Measurements from ENCODE around the gene PTPRG. TPM values are rescaled to one million over a fixed set of nuclear protein-coding genes. Genes with fewer than 3 reads are reported as not detected.
"Not testable (repeated sequence)": the region's sequence is repeated elsewhere in the genome, so short reads cannot be mapped to it uniquely, and the experiment has no call there.

The PTPRG gene
- total and polyA plus RNA-seq, 2 of the 13 experiments (the other 11 are each of a cell fraction or from before 2014, with no cell fraction given): 8.0 to 25.3 TPM

DNA sequence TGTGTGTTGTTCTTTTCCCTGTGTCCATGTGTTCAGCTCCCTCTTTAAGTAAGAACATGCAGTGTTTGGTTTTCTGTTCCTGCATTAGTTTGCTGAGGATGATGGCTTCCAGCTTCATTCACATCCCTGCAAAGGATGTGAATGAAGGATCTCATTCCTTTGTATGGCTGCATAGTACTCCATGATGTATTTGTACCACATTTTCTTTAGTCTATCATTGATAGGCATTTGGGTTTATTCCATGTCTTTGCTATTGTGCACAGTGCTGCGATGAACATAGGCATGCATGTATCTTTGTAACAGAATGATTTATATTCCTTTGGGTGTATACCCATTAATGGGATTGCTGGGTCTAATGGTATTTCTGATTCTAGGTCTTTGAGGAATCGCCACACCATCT is 199.4 kb downstream of the PTPRG start:
- H3K9ac ChIP-seq (ENCODE audit: insufficient read depth, low read depth, low read length); FAIRE-seq; H3K36me3 ChIP-seq (replicated peaks in 1 of 2; ENCODE audit: control insufficient read depth in 1 of 2, insufficient read depth in 2 of 2, low read length in 2 of 2); H3K27me3 ChIP-seq (ENCODE audit: control insufficient read depth in 1 of 2, insufficient read depth in 2 of 2, low read length in 2 of 2); in situ Hi-C loops (cut with HindIII; ENCODE audit: extremely low pct_ligation_motif_present, low pct_unique_long_range_greater_than_20kb); DNase-seq (ENCODE audit: low spot score); H3K4me1 ChIP-seq (ENCODE audit: insufficient read depth, low read length); BruUV-seq (replicated peaks); H3K4me3 ChIP-seq (replicated peaks in 1 of 3; ENCODE audit: insufficient read depth in 1 of 3, low read depth in 2 of 3, low read length in 3 of 3); H3K79me2 ChIP-seq (ENCODE audit: insufficient read depth, low read length); intact Hi-C loops (cut with micrococcal nuclease; ENCODE audit: unreplicated experiment); POLR2A ChIA-PET; H3K4me2 ChIP-seq (ENCODE audit: low read depth, low read length); CTCF ChIA-PET (ENCODE audit: low intra/inter-chr PET ratio, low total read pairs); H2AFZ ChIP-seq (ENCODE audit: low read length); ATAC-seq; H4K20me1 ChIP-seq (ENCODE audit: insufficient read depth, low read length); H3K9me3 ChIP-seq (ENCODE audit: low read length); H3K27ac ChIP-seq (ENCODE audit: extremely low read length, insufficient read depth, low read length): not testable (repeated sequence)
- 98% methylated on average over 2 of the region's 2 CpGs for WGBS (ENCODE audit: low lambda C conversion rate)

DNA sequence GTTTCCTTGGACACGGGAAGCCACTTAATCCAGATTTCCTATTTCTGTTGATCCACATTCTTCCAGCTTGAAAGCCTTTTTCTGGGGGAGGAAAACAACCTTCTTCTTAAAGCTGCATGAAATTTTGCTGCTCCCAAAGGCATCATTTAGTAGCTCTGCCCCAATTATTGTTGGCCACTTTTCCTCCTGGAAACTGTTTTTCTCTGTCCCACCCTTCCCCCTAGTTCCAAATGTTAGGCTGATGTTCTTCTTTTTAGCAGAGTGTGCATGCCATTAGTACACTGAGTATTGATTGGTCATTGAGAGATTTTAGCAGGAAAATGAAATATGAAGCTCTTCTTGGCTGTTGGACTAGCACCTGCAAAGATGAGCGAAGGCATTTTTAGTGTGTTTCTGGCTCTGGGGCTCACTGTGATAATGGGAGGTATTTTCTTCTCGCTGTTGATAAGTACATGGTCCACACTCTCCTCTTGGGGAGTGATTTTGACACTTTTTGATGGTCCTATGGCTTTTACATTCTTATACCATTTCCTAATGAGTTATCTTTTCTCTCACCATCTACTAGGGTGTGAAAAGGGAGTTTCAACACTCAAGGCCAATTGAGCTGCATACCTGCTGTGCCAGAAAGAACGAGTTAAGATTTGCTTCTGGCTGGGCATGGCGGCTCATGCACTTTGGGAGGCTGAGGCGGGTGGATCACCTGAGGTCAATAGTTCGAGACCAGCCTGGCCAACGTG is 200.5 kb downstream of the PTPRG start:
- no peak for ATAC-seq
- in situ Hi-C loops (cut with HindIII; ENCODE audit: extremely low pct_ligation_motif_present, low pct_unique_long_range_greater_than_20kb): no loop called here
- Histone ChIP-seq H4K20me1 (ENCODE audit: insufficient read depth, low read length) (no peaks in the 10 kb centered on the region; the same call in 1 of the 2 replicates), H3K36me3 (replicated peaks in 1 of 2; ENCODE audit: control insufficient read depth in 1 of 2, insufficient read depth in 2 of 2, low read length in 2 of 2) (no peaks in the 10 kb centered on the region), H3K4me2 (ENCODE audit: low read depth, low read length) (no peak overlapping the region), H3K4me1 (ENCODE audit: insufficient read depth, low read length) (no peaks in the 10 kb centered on the region), H3K27ac (ENCODE audit: extremely low read length, insufficient read depth, low read length) (no peak overlapping the region), H3K9ac (ENCODE audit: insufficient read depth, low read depth, low read length) (no peak overlapping the region), H3K9me3 (ENCODE audit: low read length) (no peaks in the 10 kb centered on the region), H3K79me2 (ENCODE audit: insufficient read depth, low read length) (peaks cover 2% of the 10 kb centered on the region), H3K27me3 (ENCODE audit: control insufficient read depth in 1 of 2, insufficient read depth in 2 of 2, low read length in 2 of 2) (no peaks in the 10 kb centered on the region), H2AFZ (ENCODE audit: low read length) (no peak overlapping the region), H3K4me3 (replicated peaks in 1 of 3; ENCODE audit: insufficient read depth in 1 of 3, low read depth in 2 of 3, low read length in 3 of 3) (no peak overlapping the region)
- ChIA-PET POLR2A (no interaction called here), CTCF (ENCODE audit: low intra/inter-chr PET ratio, low total read pairs) (no interaction called here)
- no peak for DNase-seq (ENCODE audit: low spot score)
- 93% methylated on average over 7 of the region's 8 CpGs for WGBS (ENCODE audit: low lambda C conversion rate)
- no peak for FAIRE-seq
- no TSS peak for BruUV-seq (replicated peaks)
- intact Hi-C loops (cut with micrococcal nuclease; ENCODE audit: unreplicated experiment): no loop called here
- TF ChIP-seq, protein P1, sequence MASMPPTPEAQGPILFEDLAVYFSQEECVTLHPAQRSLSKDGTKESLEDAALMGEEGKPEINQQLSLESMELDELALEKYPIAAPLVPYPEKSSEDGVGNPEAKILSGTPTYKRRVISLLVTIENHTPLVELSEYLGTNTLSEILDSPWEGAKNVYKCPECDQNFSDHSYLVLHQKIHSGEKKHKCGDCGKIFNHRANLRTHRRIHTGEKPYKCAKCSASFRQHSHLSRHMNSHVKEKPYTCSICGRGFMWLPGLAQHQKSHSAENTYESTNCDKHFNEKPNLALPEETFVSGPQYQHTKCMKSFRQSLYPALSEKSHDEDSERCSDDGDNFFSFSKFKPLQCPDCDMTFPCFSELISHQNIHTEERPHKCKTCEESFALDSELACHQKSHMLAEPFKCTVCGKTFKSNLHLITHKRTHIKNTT (CRISPR knock-in tag; IDR thresholded peaks at IDR 0.05): no peak
- TF ChIP-seq ZNF510 (CRISPR knock-in tag; IDR thresholded peaks at IDR 0.05; ENCODE audit: low read depth): no peak
- no peak for TF ChIP-seq KLF11 (CRISPR knock-in tag; IDR thresholded peaks at IDR 0.05)
- no peak for TF ChIP-seq SMC3 (IDR thresholded peaks at IDR 0.05; ENCODE audit: low read length)
- TF ChIP-seq, protein P2, sequence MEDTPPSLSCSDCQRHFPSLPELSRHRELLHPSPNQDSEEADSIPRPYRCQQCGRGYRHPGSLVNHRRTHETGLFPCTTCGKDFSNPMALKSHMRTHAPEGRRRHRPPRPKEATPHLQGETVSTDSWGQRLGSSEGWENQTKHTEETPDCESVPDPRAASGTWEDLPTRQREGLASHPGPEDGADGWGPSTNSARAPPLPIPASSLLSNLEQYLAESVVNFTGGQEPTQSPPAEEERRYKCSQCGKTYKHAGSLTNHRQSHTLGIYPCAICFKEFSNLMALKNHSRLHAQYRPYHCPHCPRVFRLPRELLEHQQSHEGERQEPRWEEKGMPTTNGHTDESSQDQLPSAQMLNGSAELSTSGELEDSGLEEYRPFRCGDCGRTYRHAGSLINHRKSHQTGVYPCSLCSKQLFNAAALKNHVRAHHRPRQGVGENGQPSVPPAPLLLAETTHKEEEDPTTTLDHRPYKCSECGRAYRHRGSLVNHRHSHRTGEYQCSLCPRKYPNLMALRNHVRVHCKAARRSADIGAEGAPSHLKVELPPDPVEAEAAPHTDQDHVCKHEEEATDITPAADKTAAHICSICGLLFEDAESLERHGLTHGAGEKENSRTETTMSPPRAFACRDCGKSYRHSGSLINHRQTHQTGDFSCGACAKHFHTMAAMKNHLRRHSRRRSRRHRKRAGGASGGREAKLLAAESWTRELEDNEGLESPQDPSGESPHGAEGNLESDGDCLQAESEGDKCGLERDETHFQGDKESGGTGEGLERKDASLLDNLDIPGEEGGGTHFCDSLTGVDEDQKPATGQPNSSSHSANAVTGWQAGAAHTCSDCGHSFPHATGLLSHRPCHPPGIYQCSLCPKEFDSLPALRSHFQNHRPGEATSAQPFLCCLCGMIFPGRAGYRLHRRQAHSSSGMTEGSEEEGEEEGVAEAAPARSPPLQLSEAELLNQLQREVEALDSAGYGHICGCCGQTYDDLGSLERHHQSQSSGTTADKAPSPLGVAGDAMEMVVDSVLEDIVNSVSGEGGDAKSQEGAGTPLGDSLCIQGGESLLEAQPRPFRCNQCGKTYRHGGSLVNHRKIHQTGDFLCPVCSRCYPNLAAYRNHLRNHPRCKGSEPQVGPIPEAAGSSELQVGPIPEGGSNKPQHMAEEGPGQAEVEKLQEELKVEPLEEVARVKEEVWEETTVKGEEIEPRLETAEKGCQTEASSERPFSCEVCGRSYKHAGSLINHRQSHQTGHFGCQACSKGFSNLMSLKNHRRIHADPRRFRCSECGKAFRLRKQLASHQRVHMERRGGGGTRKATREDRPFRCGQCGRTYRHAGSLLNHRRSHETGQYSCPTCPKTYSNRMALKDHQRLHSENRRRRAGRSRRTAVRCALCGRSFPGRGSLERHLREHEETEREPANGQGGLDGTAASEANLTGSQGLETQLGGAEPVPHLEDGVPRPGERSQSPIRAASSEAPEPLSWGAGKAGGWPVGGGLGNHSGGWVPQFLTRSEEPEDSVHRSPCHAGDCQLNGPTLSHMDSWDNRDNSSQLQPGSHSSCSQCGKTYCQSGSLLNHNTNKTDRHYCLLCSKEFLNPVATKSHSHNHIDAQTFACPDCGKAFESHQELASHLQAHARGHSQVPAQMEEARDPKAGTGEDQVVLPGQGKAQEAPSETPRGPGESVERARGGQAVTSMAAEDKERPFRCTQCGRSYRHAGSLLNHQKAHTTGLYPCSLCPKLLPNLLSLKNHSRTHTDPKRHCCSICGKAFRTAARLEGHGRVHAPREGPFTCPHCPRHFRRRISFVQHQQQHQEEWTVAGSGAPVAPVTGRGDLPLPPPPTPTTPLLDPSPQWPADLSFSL (CRISPR knock-in tag; IDR thresholded peaks at IDR 0.05): no peak
- no peak for TF ChIP-seq TCF7 (IDR thresholded peaks at IDR 0.05; ENCODE audit: low read depth)
- no peak for TF ChIP-seq ZNF841 (CRISPR knock-in tag; IDR thresholded peaks at IDR 0.05; ENCODE audit: borderline replicate concordance)
- TF ChIP-seq MTF1 (CRISPR knock-in tag; IDR thresholded peaks at IDR 0.05): no peak
- TF ChIP-seq, protein P3, sequence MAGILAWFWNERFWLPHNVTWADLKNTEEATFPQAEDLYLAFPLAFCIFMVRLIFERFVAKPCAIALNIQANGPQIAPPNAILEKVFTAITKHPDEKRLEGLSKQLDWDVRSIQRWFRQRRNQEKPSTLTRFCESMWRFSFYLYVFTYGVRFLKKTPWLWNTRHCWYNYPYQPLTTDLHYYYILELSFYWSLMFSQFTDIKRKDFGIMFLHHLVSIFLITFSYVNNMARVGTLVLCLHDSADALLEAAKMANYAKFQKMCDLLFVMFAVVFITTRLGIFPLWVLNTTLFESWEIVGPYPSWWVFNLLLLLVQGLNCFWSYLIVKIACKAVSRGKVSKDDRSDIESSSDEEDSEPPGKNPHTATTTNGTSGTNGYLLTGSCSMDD (CRISPR knock-in tag; IDR thresholded peaks at IDR 0.05): no peak
- no peak for TF ChIP-seq ZNF776 (CRISPR knock-in tag; IDR thresholded peaks at IDR 0.05)

Data from HepG2 (cell line).